Coronary artery (tissue), 2 donors: ENCODE results near the gene TAF10.
A peak's percentile ranks its signal among the peaks of the same experiment; 100 is the strongest.

Experiments
- DNase-seq: peaks from one replicate; pipeline ENCODE4 v3.0.0-alpha.2; 2017; ENCODE audit warnings: low spot score
- H3K27ac ChIP-seq, 2 donors: fragments of 200-600 bp; sonication (generic); one replicate each; pipeline ENCODE4 v1.5.1; 2016 to 2019
- H3K4me3 ChIP-seq: fragments of 200-600 bp; sonication (generic); 2 replicates; pipeline ENCODE4 v1.5.1; 2016; ENCODE audit warnings: mild to moderate bottlenecking, moderate library complexity
- CTCF ChIP-seq: fragments of 200-600 bp; sonication (generic); IDR thresholded peaks from one replicate; pipeline ENCODE4 v1.5.1; 2019; ENCODE audit warnings: antibody characterized with exemption

TAF10 gene

GRCh38 chr11:6612213-6613041 is at the start of gene TAF10:
Gene TAF10 (minus strand): TSS chr11:6612216. CDS start chr11:6612189, 27 bp downstream.
- peak within 1 kb of the TSS; percentile 93 to 98 for H3K27ac ChIP-seq
- peak; percentile 34 for TF ChIP-seq CTCF
- peak within 1 kb of the TSS; percentile 90 for H3K4me3 ChIP-seq
- peak; percentile 97 for DNase-seq

- no peak for TF ChIP-seq CTCF
- H3K4me3 ChIP-seq, result no peak overlapping the region
- DNase-seq, result no peak
- no peak overlapping the region for H3K27ac ChIP-seq
These were observed 48.7 kb upstream of the TAF10 start for GRCh38 chr11:6660712-6661111.

GRCh38 chr11:6658647-6659046 is 46.6 kb upstream of the TAF10 start:
- Histone ChIP-seq H3K27ac (no peak overlapping the region), H3K4me3 (no peak overlapping the region)
- TF ChIP-seq CTCF, result no peak
- DNase-seq, result no peak

- TF ChIP-seq CTCF, result no peak
- H3K4me3 ChIP-seq, result no peak overlapping the region
- DNase-seq, result no peak
- H3K27ac ChIP-seq, result peak overlapping the region in 1 of 2 donors; percentile 67
These were observed 45.3 kb upstream of the TAF10 start for GRCh38 chr11:6657346-6657745.

GRCh38 chr11:6656936-6657335 is 44.9 kb upstream of the TAF10 start:
- Histone ChIP-seq H3K4me3 (no peak overlapping the region), H3K27ac (peak overlapping the region in 1 of 2 donors; percentile 67)
- DNase-seq, result no peak
- no peak for TF ChIP-seq CTCF

- Histone ChIP-seq H3K4me3 (no peak overlapping the region), H3K27ac (peak overlapping the region in 1 of 2 donors; percentile 67)
- no peak for DNase-seq
- no peak for TF ChIP-seq CTCF
These were observed 44.5 kb upstream of the TAF10 start for GRCh38 chr11:6656584-6656915.
